GM18868 (cell line): ENCODE results near the gene TUBA4A.
"Not testable (repeated sequence)": the region's sequence is repeated elsewhere in the genome, so short reads cannot be mapped to it uniquely, and the experiment has no call there.

Experiments
- ATAC-seq: cut with Tn5 transposase; IDR thresholded peaks from one replicate; pipeline ENCODE4 v1.9.1; 2021; ENCODE audit warnings: mild to moderate bottlenecking, moderate library complexity; ENCODE audit not compliant: unreplicated experiment

The TUBA4A gene

DNA sequence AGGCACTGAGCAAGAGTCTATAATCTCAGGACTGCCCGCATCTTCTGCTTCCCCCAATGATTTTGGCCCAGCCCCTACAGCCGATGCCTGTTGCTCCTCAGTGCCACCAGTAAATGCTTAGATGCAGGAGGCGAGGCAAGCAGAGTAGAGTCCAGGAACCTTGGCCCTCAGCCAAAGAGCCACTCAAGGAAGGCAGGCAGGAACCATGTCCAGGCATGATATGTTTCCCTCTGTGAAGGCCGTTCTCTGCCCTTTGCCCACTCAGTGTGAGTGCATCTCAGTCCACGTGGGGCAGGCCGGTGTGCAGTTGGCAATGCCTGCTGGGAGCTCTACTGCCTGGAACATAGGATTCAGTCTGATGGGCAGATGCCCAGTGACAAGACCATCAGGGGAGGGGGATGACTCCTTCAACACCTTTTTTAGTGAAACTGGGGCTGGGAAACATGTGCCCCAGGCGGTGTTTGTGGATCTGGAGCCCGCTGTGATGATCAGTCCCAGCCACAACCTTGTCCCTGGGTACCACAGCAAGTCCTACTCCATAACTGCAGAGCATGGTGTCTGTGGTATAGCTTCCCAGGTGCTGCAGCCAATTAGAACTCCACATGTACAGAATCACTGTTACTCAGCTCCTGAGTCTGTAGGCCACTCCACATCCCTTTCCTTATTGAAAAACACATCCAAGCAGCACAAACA is 15.8 kb upstream of the TUBA4A start:
- ATAC-seq = no peak

DNA sequence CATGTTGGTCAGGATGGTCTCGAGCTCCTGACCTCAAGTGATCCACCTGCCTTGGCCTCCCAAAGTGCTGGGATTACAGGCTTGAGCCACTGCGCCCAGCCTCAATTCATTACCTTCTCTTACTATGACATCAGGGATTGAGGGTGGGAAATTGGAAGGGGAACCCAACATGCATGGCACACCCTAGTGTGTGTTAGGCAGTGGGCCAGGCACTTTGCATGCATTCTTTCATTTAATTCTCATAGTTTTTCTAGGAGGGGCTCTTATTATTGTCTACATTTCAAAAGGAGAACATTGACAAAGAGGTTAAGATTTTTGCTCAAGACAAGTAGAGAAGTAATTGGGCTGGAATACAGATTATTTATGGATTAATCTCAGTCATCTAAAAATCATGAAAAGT is 14.6 kb upstream of the TUBA4A start:
- no peak for ATAC-seq

DNA sequence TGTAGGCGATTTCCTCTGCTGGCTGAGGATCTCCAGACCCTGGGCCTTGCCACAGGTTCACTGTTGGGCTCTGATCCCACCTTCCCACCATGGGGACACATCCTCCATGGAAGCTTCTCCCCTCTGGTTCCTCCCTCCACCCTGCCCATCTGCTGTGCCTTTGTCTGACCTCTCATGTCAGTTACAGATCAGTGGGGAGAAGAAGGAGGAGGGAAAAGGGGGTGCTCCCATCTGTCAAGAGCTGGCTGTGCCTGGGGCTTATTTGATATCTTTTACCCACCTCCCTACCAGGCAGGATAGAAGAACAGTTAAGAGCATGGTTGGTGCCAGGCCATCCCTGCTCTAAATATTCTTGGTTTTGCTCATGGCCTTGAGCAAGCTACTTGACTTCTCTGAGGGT is 13.2 kb upstream of the TUBA4A start:
- no peak for ATAC-seq

DNA sequence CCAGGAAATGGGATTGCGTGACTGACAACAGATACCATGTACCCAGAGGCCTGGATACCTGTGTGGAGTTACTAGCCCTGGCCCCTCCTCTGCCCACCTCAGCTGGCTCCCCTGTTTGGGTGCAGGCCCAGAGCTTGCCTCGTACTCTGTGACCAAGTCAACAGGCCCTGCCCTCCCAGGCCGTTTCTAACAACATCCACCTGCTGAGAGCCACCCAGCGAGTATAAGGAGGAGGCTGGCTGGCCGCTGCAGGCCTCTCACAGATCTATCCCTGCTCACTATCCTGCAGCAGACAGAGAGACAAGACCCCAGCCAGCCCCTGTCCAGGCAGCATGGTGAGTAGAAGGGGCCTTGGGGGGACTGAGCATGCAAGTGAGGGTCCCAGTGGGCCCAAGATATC is 12.5 kb upstream of the TUBA4A start:
- no peak for ATAC-seq

DNA sequence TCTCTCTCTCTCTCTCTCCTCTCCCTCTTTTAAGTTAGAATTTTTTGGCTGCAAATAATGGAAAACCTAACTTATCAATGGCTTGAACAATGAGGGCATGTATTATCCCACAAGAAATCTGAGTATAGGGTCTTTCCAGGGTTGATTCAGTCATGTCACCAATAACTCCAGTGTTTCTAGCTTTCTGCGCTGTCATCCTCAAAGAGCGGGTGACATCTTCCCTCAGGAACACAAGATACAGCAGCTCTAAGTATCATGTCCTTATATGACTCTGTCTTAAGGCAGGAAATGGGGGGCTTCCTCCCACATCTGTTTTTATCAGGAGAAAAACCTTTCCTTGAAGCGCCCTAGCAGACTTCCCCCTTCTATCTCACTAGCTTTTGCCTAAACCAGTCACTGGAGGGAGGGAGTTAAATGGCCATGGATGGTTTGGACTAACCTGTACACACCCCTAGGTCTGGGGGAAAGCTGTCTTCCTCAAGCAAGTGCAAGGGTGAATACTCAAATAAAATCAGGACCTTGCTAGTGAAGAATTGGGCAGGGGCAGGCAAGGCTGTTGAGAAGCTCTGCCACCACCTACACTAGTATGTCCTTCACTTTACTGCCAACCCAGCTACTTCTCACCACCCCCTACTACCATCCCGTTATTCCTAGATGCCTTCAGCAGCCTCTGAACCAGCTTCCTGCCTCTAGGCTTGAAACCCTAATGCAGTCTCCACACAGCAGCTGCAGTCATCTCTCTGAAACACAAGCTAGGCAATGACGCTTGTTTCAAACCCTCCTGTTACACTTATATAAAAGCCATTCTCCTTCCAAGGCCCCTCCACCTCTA is 7.5 kb upstream of the TUBA4A start:
- no peak for ATAC-seq

DNA sequence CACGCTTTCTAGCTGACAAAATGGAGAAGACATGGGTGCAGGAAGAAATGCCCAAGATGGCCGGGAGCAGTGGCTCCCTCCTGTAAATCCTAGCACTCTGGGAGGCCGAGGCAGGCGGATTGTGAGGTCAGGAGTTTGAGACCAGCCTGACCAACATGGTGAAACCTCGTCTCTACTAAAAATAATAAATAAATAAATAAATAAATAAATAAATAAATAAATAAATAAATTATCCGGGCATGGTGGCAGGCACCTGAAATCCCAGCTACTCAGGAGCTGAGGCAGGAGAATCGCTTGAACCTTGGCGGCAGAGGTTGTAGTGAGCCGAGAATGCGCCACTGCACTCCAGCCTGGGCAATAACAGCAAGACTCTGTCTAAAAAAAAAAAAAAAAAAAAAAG is 5.2 kb upstream of the TUBA4A start:
- not testable (repeated sequence) for ATAC-seq

DNA sequence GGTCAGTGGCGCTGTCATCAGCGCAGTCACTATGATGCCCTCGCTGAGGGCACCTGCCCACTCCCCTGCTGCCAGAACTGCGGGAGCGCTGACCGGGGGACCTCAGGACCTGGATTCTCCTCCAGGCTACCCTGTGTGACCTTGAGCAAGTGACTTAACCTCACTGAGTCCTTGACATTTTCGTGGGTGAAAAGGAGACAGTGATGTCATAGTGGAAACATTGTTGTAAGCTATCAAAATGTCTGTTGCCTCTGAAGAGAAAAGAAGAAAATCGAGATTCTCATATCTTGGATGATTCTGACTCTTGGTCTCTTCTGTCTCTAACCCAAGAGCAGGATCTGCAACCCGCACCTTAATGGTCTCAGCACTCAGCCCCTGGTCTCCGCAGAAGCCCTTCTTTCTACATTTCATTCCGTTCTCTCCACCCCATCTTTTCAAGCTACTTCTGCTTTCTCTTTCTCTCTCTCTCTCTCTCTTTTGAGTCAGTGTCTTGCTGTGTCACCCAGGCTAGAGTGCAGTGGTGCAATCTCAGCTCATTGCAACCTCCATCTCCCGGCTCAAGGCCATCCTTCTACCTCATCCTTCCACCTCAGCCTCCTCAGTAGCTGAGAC is 978 bp upstream of the TUBA4A start:
- peak; percentile 35 for ATAC-seq

DNA sequence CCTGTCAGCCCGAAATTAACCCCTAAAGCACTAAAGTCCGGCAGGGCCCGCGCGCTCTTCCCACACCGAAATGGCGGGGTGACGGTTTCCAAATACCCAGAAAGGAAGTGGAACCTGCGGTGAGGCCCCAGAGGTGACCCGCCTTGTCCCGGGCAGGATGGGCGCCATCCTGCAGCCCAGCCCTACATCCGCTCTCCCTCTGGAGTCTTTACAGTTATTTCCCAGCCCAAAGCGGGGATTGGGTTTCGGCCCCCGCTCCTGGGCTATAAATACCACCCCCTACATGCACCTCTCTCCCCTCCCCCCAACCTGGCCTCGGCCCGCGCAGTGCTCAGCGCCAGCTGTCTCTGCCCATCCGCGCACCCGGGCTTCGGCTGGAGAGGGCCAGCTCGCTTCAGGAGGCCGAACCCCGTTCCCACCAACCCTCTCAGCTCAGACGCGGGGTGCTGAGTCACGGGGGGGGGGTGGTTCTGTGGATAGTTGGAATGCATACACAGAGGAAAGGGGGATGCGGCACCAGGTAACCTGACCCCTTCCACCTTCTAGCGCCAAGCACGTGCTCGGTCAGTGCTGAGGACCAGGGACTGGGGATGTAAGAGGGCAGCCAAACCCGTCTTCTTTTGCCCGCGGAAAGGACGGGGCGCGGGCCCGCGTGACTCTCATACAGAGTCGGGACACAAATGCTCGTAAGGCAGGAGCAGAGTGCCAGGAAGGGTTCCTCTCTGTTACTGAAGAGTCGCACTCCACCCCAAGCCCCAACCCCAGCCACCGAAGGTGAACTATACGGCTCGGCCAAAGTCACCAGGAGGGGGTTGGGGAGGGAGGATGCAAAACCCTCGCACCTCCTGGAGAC is 592 bp downstream of the TUBA4A start, which contains the start of gene TUBA4B:
TUBA4B (plus strand) TSS at position 344 of the 853 bp plus-strand sequence; CDS start at position 509, 165 bp downstream.
- ATAC-seq = no peak

DNA sequence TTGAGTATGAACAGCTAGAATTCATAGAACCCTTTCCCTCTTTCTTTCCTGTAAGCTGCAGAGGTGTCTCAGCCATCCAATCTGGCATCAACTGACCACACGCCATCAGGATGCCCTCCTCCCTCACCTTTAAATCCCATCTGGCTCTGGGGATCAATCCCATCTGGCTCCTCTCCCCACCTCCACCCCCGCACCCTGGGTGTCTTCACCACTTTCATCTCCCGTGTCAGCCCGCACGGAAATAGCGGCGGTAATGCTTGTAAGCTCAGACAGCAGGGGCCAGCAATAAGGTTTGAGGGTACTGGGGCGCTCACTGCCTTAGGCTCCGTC is 1.2 kb downstream of the TUBA4A start:
- no peak for ATAC-seq

DNA sequence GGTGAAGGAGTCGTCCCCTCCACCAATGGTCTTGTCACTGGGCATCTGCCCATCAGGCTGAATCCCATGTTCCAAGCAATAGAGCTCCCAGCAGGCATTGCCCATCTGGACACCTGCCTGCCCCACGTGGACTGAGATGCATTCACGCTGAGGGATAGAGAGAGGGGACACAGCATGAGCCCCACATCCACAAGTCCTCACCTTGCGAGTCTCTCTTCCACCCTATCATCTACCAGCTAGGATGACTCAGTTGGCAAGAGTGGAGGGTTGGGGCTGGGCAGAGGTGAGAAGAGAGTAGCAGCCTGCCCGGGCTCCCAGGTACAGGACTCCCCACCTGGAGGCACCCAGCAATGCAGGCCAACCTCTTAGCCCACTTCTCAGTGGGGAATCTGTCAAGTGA is 1.6 kb downstream of the TUBA4A start:
- ATAC-seq = no peak

DNA sequence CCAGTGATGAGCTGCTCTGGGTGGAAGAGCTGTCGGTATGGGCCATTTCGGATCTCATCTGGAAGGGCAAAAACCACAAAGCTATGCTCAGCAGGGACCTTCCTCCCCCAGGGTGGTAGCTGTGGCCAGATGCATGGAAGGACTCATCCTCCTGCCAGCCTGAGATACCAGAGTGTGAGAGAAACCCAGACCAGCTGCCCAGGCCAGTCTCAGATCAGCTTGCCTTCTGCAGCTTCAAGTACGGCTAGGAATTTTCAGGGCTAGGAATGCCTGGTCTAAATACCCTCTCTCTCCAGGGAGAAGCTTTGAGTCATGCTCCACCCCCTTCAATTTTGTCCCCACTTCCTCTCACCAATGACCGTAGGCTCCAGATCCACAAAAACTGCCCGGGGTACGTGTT is 2.1 kb downstream of the TUBA4A start:
- no peak for ATAC-seq

DNA sequence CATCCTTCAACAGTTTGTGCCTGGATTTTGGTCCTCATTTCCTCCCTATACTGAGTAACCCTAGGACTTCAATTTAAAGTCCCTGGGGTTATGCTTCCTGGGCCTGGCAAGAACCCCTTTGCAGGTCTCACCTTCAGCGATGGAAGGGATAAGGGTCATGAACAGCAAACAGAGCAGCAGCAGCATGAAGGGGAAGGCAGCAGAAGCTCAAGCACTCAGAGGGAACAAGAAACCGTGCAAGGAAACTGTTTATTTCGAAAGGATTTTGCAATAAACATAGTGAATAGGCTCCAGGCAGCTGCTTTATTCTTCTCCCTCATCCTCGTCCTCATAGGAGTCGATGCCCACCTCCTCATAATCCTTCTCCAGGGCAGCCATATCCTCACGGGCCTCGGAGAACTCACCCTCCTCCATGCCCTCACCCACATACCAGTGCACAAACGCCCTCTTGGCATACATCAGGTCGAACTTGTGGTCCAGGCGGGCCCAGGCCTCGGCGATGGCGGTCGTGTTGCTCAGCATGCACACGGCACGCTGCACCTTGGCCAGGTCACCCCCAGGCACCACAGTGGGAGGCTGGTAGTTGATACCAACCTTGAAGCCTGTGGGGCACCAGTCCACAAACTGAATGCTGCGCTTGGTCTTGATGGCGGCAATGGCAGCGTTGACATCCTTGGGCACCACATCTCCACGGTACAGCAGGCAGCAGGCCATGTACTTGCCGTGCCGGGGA is 3.5 kb downstream of the TUBA4A start:
- no peak for ATAC-seq

DNA sequence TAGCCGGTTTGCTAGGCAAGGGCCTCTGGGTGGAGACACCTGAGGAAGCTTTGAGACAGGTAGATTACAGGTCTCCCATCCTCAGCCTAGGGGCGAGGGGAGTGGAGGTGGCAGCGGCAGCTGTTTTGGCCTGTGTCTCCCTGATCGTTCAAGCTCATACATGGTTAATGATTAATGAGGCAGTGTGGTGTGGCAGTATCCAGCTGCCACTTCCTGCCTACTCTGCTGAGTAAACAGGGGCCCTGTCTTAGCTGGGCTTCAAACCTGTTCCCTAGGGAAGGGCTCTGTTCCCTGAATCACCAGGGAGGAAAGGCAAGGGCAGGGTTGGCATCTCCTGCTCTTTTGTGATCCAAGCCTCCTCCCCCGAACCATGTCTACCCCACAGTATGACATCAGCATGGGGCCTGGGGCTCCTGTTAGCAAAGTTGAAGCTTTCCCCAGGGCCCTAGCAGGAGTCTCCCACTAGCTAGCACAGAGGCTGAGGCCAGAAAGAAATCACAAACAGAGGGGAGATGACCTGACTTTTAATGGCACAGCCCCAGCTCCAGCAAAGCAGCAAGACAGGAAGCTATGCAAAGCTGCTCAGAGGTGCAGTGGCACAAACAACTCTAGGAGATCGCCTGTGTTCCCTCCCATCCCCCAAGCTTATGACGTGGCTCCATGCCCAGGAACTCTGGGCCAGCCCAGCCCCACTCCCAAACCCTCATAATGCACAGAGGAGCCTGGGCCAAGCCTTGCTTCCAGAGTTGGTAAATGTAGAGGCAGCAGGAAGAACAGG is 4.3 kb downstream of the TUBA4A start:
- no peak for ATAC-seq

DNA sequence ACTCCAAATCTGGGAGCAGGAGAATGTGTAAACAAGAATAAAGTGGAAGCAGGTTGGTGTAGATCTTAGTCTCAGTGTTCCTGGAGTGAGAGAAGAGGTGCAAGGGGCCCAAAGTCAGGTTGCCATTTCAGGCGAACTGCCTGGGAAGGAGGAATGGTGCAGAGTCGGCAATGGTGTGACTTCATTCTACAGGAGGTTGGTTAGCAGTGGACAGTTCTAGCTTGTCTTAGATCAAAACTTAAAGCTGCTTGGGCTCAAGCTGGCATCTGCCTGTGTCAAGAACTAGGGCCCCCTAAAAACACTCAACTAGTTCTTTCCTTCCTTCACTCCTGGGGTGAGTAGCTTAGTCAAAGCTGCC is 4.9 kb downstream of the TUBA4A start:
- ATAC-seq = no peak

DNA sequence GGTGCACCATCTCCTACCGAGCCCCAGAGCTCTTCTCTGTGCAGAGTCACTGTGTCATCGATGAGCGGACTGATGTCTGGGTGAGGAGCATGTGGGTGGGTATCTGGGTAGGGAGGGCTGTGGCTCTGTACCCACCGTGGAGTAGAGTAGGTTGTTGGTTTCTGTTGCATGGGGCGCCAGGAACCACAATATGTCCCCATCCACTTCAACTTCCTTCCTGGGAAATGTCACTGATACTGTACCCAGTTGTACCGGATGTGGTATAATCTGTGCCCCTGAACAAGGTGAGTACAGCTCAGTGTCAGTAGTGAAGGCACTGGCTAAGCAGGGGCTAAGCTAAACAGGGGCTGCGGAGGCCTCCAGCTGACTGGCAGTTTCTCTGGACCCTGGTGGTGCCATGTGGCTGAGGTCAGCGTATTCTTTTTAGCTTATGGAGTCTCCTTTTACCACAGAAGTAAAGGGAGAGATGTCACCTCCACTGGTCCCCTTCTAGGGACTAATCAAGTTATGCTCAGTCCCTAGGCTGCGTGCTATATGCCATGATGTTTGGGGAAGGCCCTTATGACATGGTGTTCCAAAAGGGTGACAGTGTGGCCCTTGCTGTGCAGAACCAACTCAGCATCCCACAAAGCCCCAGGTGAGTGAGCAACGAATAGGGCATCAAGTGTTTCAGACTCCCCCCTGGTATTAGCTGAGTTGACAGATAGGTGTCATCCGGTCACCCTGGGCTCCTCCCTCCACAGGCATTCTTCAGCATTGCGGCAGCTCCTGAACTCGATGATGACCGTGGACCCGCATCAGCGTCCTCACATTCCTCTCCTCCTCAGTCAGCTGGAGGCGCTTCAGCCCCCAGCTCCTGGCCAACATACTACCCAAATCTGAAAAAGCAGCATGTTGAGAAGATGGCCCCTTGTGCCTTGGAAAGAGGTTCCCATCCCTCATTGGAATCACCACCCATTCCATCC is 5.8 kb downstream of the TUBA4A start:
- no peak for ATAC-seq

DNA sequence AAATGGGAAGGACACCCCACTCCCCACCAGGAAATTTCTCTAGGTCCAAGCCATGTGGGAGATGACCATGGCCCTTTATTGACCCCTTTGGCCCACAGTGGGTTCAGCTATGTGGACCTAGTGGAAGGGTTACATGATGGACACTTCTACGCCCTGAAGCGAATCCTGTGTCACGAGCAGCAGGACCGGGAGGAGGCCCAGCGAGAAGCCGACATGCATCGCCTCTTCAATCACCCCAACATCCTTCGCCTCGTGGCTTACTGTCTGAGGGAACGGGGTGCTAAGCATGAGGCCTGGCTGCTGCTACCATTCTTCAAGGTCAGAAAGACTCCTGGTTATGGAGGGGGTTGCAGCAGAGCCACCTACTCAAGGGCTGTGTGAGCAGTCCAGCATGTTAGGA is 7.2 kb downstream of the TUBA4A start:
- ATAC-seq = no peak

DNA sequence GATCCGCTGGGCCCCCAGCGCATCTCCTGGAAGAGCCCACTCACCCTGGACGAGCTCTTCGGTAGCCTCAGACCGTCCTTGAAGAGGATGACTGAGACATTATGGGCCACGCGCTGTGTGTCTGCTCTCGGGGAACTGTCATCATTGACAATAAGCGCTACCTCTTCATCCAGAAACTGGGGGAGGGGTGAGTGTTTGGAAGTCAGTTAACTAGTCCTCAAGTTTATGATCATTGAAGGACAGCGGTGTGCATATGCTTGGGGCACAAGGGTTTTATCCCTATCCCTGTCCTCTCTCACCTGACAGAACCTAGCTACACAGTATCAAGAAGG is 7.9 kb downstream of the TUBA4A start:
- ATAC-seq = no peak

DNA sequence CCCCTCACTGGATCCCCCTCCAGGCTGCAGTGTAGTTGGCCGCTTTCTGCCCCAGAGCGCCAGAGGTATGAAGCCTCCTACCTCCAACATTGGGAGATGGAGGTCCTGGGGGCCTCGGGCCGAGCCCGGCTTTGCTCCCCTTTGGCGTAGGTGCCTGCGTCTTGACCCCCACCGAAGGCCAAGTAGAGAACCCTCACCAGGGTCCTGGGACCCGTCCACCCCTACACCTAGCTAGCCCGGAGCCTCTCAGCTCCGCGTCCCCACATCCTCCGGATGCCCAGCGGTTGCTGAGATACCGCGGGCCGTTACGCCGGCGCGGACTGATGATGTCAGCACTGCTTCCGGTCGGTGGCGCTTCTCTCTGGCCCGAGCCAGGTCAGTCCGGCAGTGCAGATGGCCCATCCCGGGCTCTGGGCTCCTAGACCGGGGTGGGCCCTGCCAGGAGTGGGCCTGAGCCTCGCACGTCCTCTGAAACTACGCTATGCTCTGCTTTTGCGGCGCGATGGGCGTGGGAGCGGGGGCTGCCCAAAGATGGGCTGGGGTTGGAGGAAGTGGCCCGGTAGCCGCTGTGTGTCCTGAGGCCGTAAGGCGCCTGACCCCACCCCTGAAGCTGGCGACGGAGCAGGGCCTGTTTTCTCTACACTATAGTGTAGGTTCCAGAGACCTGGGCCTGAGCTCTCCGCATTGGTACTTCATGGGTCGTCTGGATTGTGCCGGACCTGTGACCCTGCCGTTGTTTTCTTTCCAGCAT is 8.4 kb downstream of the TUBA4A start, which contains the start of the genes GLB1L and STK16:
GLB1L (minus strand) TSS at position 297 of the 751 bp plus-strand sequence. CDS start 1,871 bp downstream, outside the sequence.
STK16 (plus strand) TSS at position 332 of the 751 bp plus-strand sequence. CDS start 521 bp downstream, outside the sequence.
- peak; percentile 88 for ATAC-seq
